GM21367 (cell line): ENCODE measurements around the gene KLHDC9.
A peak's percentile ranks its signal among the peaks of the same experiment; 100 is the strongest.
"Not testable (repeated sequence)": the region's sequence is repeated elsewhere in the genome, so short reads cannot be mapped to it uniquely, and the experiment has no call there.

Source experiments
- ATAC-seq: cut with Tn5 transposase; IDR thresholded peaks from one replicate; pipeline ENCODE4 v1.9.1; 2021; ENCODE audit not compliant: unreplicated experiment

KLHDC9 gene

GRCh38 chr1:161098210-161099068, at the start of gene KLHDC9:
Gene KLHDC9 (plus strand): TSS chr1:161098361. CDS start chr1:161098536, 175 bp downstream.
- peak; percentile 59 for ATAC-seq

- ATAC-seq: no peak
Observed at GRCh38 chr1:161048949-161049722, 49.0 kb upstream of the KLHDC9 start.

- ATAC-seq: no peak
Observed at GRCh38 chr1:161051219-161051618, 46.9 kb upstream of the KLHDC9 start.

- no peak for ATAC-seq
Observed at GRCh38 chr1:161052899-161053298, 45.3 kb upstream of the KLHDC9 start.

GRCh38 chr1:161054232-161054631, 43.9 kb upstream of the KLHDC9 start:
- no peak for ATAC-seq

GRCh38 chr1:161054805-161055204, 43.4 kb upstream of the KLHDC9 start:
- no peak for ATAC-seq

- no peak for ATAC-seq
Observed at GRCh38 chr1:161059293-161059692, 38.9 kb upstream of the KLHDC9 start.

- ATAC-seq: no peak
Observed at GRCh38 chr1:161061419-161061818, 36.7 kb upstream of the KLHDC9 start.

GRCh38 chr1:161063936-161064335, 34.2 kb upstream of the KLHDC9 start:
- ATAC-seq: not testable (repeated sequence)

GRCh38 chr1:161065681-161066080, 32.5 kb upstream of the KLHDC9 start:
- not testable (repeated sequence) for ATAC-seq

- ATAC-seq: no peak
Observed at GRCh38 chr1:161066694-161067093, 31.5 kb upstream of the KLHDC9 start.

GRCh38 chr1:161068306-161069234, 29.6 kb upstream of the KLHDC9 start:
- ATAC-seq: peak; percentile 45

- no peak for ATAC-seq
Observed at GRCh38 chr1:161069241-161069640, 28.9 kb upstream of the KLHDC9 start.

- peak; percentile 78 for ATAC-seq
Observed at GRCh38 chr1:161069731-161070270, 28.4 kb upstream of the KLHDC9 start, which contains the start of gene ARHGAP30. Gene ARHGAP30 (minus strand): TSS chr1:161069891. CDS start chr1:161069624, 267 bp downstream.

GRCh38 chr1:161070761-161071160, 27.4 kb upstream of the KLHDC9 start:
- ATAC-seq: no peak

- no peak for ATAC-seq
Observed at GRCh38 chr1:161071886-161072371, 26.2 kb upstream of the KLHDC9 start.

GRCh38 chr1:161072751-161073449, 25.3 kb upstream of the KLHDC9 start:
- no peak for ATAC-seq

- ATAC-seq: no peak
Observed at GRCh38 chr1:161073474-161074121, 24.6 kb upstream of the KLHDC9 start.

GRCh38 chr1:161074676-161075368, 23.3 kb upstream of the KLHDC9 start:
- ATAC-seq: no peak
